Lower lobe of right lung (tissue), 2 donors: Measurements from ENCODE around the gene SETD4. TPM values are rescaled to one million over a fixed set of nuclear protein-coding genes. Genes with fewer than 3 reads are reported as not detected.

Experiments
- ATAC-seq, 2 donors: fragments of 200-7000 bp; cut with Tn5 transposase; one replicate each; pipeline ENCODE4 v1.9.1; 2020 to 2022; ENCODE audit warnings: mild to moderate bottlenecking in 2 of 2, moderate library complexity in 2 of 2
- DNase-seq: peaks from one replicate; pipeline ENCODE4 v3.0.0-alpha.2; 2020
- H3K27ac ChIP-seq: fragments of 200-600 bp; one replicate; pipeline ENCODE4 v1.8.0; 2022
- H3K27me3 ChIP-seq: fragments of 200-600 bp; one replicate; pipeline ENCODE4 v1.8.0; 2022; ENCODE audit warnings: low read depth
- H3K36me3 ChIP-seq: fragments of 200-600 bp; one replicate; pipeline ENCODE4 v1.8.0; 2022; ENCODE audit warnings: mild to moderate bottlenecking
- H3K4me1 ChIP-seq: fragments of 200-600 bp; one replicate; pipeline ENCODE4 v1.8.0; 2022
- H3K4me3 ChIP-seq: fragments of 200-600 bp; one replicate; pipeline ENCODE4 v1.8.0; 2022; ENCODE audit warnings: mild to moderate bottlenecking
- H3K9me3 ChIP-seq: fragments of 200-600 bp; one replicate; pipeline ENCODE4 v1.8.0; 2022
- intact Hi-C: fragments of 100-400 bp; cut with DNase I; formaldehyde crosslinking; loops from one replicate; pipeline ENCODE4 v1.11.0; 2022
- total RNA-seq: library from RNA; stranded (reverse); fragmentation: NEBNext Ultra II Directional; extraction: Animal tissue kit (Norgen Biotek cat#: 25700); gene quantifications from one replicate; pipeline ENCODE4 v1.2.1, GENCODE V29; 2021
- TF ChIP-seq, protein P1 (sequence below): fragments of 200-600 bp; IDR thresholded peaks from one replicate; pipeline ENCODE4 v1.8.0; 2022; ENCODE audit warnings: antibody characterized with exemption, mild to moderate bottlenecking
- donor health status: DM: no; HTN: yes; CAD: no; lungs with severe emphysema.

Gene SETD4
- total RNA-seq, 1 donor from 2014 or later, result 19.4 TPM

DNA sequence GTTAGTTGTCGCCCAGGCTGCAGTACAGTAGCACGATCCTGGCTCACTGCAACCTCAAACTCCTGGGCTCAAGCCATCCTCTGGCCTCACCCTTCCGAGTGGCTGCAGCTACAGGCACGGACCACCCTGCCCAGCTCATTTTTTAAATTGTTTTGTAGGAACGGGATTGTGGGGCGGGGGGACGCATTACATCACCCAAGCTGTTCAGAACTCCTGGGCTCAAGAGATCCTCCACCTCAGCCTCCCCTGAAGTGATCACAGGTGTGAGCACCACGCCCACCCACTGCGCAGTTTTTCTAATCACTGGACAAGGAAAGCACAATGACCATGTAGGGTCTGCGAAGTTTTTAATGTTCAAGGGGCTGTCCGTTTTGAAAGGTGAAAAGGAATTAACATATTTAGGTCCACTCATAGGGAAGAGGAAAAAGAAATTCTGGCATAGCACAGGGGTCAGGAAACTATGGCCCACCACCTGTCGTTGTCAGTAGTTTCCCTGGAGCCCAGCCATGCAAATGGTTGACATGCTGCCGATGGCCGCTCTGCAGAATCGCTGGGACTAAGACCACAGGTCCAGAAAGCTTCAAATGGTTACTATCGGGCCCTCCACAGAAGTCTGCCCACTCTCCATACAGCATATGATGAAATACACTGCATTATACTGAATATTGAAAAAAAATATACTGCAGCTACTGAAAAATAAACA lies 26.0 kb downstream of the SETD4 start:
- no peaks in the 10 kb centered on the region for H3K4me1 ChIP-seq
- H3K27me3 ChIP-seq, result no peaks in the 10 kb centered on the region
- TF ChIP-seq, protein P1, sequence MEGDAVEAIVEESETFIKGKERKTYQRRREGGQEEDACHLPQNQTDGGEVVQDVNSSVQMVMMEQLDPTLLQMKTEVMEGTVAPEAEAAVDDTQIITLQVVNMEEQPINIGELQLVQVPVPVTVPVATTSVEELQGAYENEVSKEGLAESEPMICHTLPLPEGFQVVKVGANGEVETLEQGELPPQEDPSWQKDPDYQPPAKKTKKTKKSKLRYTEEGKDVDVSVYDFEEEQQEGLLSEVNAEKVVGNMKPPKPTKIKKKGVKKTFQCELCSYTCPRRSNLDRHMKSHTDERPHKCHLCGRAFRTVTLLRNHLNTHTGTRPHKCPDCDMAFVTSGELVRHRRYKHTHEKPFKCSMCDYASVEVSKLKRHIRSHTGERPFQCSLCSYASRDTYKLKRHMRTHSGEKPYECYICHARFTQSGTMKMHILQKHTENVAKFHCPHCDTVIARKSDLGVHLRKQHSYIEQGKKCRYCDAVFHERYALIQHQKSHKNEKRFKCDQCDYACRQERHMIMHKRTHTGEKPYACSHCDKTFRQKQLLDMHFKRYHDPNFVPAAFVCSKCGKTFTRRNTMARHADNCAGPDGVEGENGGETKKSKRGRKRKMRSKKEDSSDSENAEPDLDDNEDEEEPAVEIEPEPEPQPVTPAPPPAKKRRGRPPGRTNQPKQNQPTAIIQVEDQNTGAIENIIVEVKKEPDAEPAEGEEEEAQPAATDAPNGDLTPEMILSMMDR, result no peak
- intact Hi-C loops, result no loop called here
- no peak overlapping the region for H3K4me3 ChIP-seq
- H3K9me3 ChIP-seq, result no peaks in the 10 kb centered on the region
- peaks cover 63% of the 10 kb centered on the region for H3K36me3 ChIP-seq
- H3K27ac ChIP-seq, result no peak overlapping the region
- no peak for DNase-seq
- no peak for ATAC-seq

DNA sequence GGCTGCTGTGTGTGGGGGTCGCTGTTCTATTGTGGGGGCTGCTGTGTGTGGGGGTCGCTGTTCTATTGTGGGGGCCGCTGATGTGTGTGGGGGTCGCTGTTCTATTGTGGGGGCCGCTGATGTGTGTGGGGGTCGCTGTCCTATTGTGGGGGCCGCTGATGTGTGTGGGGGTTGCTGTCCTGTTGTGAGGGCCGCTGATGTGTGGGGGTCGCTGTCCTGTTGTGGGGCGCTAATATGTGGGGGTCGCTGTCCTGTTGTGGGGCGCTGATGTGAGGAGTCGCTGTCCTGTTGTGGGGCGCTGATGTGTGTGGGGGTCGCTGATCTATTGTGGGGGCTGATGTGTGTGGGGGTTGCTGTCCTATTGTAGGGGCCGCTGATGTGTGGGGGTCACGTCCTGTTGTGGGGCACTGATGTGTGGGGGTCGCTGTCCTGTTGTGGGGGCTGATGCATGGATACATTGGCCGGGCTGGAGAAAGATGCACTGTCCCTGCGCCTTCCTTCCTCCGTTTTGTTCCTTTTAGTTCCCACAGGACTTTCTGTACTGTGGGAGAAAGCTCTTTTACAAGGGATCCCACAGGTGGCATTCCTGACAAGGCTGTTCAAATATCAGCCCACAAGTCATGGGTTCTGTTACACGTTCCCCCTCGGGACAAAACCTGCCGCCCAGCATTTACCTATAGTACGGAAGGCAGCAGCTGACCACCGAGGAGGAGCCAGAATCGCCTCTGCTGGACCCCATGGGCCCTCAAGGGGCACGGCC lies 27.5 kb downstream of the SETD4 start:
- H3K36me3 ChIP-seq, result peaks cover 48% of the 10 kb centered on the region
- DNase-seq, result no peak
- TF ChIP-seq, protein P1, result no peak
- H3K4me3 ChIP-seq, result no peak overlapping the region
- no peaks in the 10 kb centered on the region for H3K27me3 ChIP-seq
- intact Hi-C loops, result no loop called here
- H3K4me1 ChIP-seq, result no peaks in the 10 kb centered on the region
- H3K27ac ChIP-seq, result no peak overlapping the region
- no peaks in the 10 kb centered on the region for H3K9me3 ChIP-seq
- no peak for ATAC-seq

DNA sequence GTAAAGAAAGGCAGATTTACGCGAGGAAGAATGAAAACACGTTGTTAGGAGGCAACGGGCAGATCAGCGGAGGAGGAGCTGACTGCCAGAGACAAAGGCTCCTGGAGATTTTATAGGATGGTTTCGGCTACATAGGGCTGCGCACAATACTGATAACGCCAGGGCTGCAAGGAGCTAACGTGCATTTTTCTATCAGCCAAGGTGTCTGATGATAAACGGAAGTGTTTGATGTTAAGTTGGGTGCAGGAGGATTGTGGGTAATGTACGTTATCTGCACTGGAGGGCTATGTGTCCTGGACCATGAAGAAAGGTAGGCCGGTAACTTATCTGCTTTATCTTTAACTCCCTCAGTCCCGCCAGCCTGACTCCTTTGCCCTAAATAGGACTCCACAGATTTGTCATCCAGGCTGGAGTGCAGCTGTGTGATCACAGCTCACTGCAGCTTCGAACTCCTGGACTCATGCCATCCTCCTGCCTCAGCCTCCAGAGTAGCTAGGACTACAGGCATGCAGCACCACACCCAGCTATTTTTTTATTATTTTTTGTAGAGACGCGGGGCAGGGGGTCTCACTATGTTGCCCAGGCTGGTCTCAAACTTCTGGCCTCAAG lies 29.6 kb downstream of the SETD4 start:
- Histone ChIP-seq H3K27ac (no peak overlapping the region), H3K9me3 (no peaks in the 10 kb centered on the region), H3K27me3 (no peaks in the 10 kb centered on the region), H3K4me3 (no peak overlapping the region), H3K4me1 (no peaks in the 10 kb centered on the region), H3K36me3 (peaks cover 26% of the 10 kb centered on the region)
- DNase-seq (no peak), ATAC-seq (no peak)
- TF ChIP-seq, protein P1, result no peak
- intact Hi-C loops, result no loop called here

DNA sequence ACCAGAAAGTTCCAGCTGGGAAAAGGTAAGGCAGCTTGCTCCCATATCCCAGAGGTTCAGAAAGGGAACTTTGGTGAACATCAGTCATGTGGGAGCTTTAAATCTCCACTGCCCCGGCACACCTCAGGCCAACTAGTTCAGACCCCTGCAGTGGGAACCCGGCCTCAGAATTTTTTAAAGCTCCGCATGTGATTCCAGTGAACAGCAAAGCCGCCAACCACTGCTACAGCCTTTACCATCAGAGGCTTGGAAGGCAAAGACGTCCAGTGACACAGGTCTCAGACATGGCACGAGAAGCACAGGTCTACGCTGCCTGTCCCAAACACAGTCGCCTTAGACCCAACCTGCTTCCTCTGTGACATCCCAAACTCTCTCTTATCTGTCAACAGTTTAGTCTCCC lies 31.0 kb downstream of the SETD4 start:
- Histone ChIP-seq H3K27ac (no peak overlapping the region), H3K4me1 (no peaks in the 10 kb centered on the region), H3K36me3 (peaks cover 12% of the 10 kb centered on the region), H3K27me3 (no peaks in the 10 kb centered on the region), H3K4me3 (no peak overlapping the region), H3K9me3 (no peaks in the 10 kb centered on the region)
- TF ChIP-seq, protein P1, result no peak
- no peak for DNase-seq
- intact Hi-C loops, result no loop called here
- ATAC-seq, result no peak

DNA sequence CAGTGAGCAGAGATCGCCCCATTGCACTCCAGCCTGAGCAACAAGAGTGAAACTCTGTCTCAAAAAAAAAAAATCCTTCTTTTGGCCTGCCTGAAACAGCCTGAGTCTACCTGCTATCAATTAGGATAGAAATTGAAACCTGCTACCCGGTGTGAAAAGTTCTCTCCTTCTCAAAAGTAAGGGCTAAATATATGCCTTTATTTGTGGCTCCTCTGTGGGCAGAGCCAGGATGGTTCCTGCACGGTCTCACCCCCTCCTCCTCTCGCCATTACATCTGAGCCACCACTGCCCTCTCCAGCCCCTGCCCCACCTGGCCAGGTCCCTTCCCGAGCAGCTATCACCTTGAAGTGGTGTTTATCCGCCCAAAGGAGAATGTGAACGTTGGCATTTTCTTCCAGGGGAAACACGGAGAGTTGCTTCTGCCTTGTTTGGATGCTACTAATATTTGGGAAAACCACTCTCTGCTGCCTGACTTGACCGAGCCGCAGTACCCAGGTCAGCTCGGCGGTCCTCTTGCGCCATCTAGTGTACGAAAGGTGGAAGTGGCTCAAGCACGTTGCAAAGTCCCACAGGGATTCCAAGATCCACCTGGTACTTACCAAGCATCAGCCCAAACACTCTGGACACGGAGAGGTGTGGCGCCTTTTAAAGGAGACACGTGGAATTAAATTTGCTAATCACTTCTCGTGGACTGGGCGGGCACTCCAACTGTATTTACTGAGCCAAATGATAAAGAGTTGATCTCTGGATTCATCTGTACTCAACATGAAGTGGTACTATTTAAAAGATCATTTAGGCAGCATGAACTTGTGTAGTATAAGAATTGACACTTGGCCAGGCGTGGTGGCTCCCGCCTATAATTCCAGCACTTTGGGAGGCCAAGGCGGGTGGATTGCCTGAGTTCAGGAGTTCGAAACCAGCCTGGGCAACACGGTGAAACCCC lies 31.9 kb downstream of the SETD4 start:
- intact Hi-C loops, result no loop called here
- peak; percentile 94 for ATAC-seq
- no peaks in the 10 kb centered on the region for H3K4me1 ChIP-seq
- H3K4me3 ChIP-seq, result no peak overlapping the region
- TF ChIP-seq, protein P1, result peak; percentile 96
- no peaks in the 10 kb centered on the region for H3K9me3 ChIP-seq
- DNase-seq, result peak; percentile 78
- no peak overlapping the region for H3K27ac ChIP-seq
- H3K27me3 ChIP-seq, result no peaks in the 10 kb centered on the region
- H3K36me3 ChIP-seq, result peaks cover 3% of the 10 kb centered on the region
